Lower leg skin (tissue), 4 donors: ENCODE results near the gene NFKB2. TPM values are rescaled to one million over a fixed set of nuclear protein-coding genes. Genes with fewer than 3 reads are reported as not detected.

Experiments used
- DNase-seq, 2 donors: peaks; one replicate each; pipeline ENCODE4 v3.0.0-alpha.2; 2019; ENCODE audit warnings: low spot score in 2 of 2
- H3K4me3 ChIP-seq: fragments of 200-600 bp; sonication (generic); 2 replicates; pipeline ENCODE4 v1.5.1; 2017; ENCODE audit warnings: mild to moderate bottlenecking, low read depth; ENCODE audit not compliant: poor library complexity, severe bottlenecking
- CTCF ChIP-seq, 3 donors: fragments of 450-650 bp; IDR thresholded peaks; one replicate each; pipeline ENCODE4 v1.5.1; 2016; ENCODE audit warnings: antibody characterized with exemption in 3 of 3, mild to moderate bottlenecking in 3 of 3, moderate library complexity in 2 of 3
- POLR2A ChIP-seq, 2 donors: fragments of 450-650 bp; IDR thresholded peaks; one replicate each; pipeline ENCODE4 v1.6.1; 2016 to 2017; ENCODE audit warnings: antibody characterized with exemption in 2 of 2, mild to moderate bottlenecking in 1 of 2, moderate library complexity in 1 of 2
- WGBS, 2 donors: methylation state at CpG; one replicate each; pipeline ENCODE4 v1.1.5; 2018; 5-methylcytosine and 5-hydroxymethylcytosine counted together
- intact Hi-C: fragments of 100-400 bp; cut with DNase I; formaldehyde crosslinking; loops from one replicate; pipeline ENCODE4 v1.15.0; 2023; ENCODE audit warnings: low total_unique reads
- total RNA-seq, 4 donors: library from RNA; depleted of rRNA; stranded (reverse); fragments of >200 nt; gene quantifications; one replicate each; pipeline ENCODE4 v1.1.0, GENCODE V29; 2016

NFKB2 gene
- total RNA-seq, 4 donors from 2014 or later = 19.4 to 36.1 (median 20.1) TPM

- H3K4me3 ChIP-seq = no peak overlapping the region
- intact Hi-C loops = no loop called here
- 95 to 97% methylated on average over 1 of the region's 1 CpG for WGBS, 2 donors
- no peak for TF ChIP-seq CTCF (IDR thresholded peaks at IDR 0.05)
- no peak for TF ChIP-seq POLR2A (IDR thresholded peaks at IDR 0.05)
- no peak for DNase-seq
These were observed 28.1 kb upstream of the NFKB2 start for GRCh38 chr10:102367441-102367840.

- DNase-seq = no peak
- H3K4me3 ChIP-seq = no peak overlapping the region
- intact Hi-C loops = no loop called here
- TF ChIP-seq POLR2A (IDR thresholded peaks at IDR 0.05) = no peak
- TF ChIP-seq CTCF (IDR thresholded peaks at IDR 0.05) = no peak
- WGBS, 2 donors = 67 to 70% methylated on average over 3 of the region's 3 CpGs
These were observed 27.4 kb upstream of the NFKB2 start for GRCh38 chr10:102368077-102368476.

GRCh38 chr10:102371295-102371694 is 24.2 kb upstream of the NFKB2 start:
- no peak for TF ChIP-seq CTCF (IDR thresholded peaks at IDR 0.05)
- no peak for TF ChIP-seq POLR2A (IDR thresholded peaks at IDR 0.05)
- intact Hi-C loops = no loop called here
- DNase-seq = no peak
- H3K4me3 ChIP-seq = no peak overlapping the region
- WGBS, 2 donors = 95 to 96% methylated on average over 2 of the region's 2 CpGs

GRCh38 chr10:102375250-102375649 is 20.3 kb upstream of the NFKB2 start:
- no peak overlapping the region for H3K4me3 ChIP-seq
- DNase-seq = no peak
- no peak for TF ChIP-seq CTCF (IDR thresholded peaks at IDR 0.05)
- intact Hi-C loops = no loop called here
- WGBS, 2 donors = 88 to 95% methylated on average over 7 of the region's 7 CpGs

- DNase-seq = no peak
- intact Hi-C loops = no loop called here
- WGBS, 2 donors = 84 to 89% methylated on average over 2 of the region's 2 CpGs
- H3K4me3 ChIP-seq = no peak overlapping the region
- TF ChIP-seq CTCF (IDR thresholded peaks at IDR 0.05) (no peak), POLR2A (IDR thresholded peaks at IDR 0.05) (no peak)
These were observed 19.6 kb upstream of the NFKB2 start for GRCh38 chr10:102375867-102376266.

- 91 to 95% methylated on average over 12 of the region's 12 CpGs for whole genome bisulfite sequencing, 2 donors
- intact Hi-C loops = no loop called here
- no peak overlapping the region for H3K4me3 ChIP-seq
- TF ChIP-seq CTCF (IDR thresholded peaks at IDR 0.05) (no peak), POLR2A (IDR thresholded peaks at IDR 0.05) (no peak)
- no peak for DNase-seq
These were observed 18.6 kb upstream of the NFKB2 start for GRCh38 chr10:102376901-102377300.
